AG09309 (cell line): Measurements from ENCODE around the gene GRIP1.

Experiments
- DNase-seq: peaks from one replicate; pipeline ENCODE4 v3.0.0-alpha.2; 2010; ENCODE audit warnings: low read depth
- H3K4me3 ChIP-seq: 2 replicates; pipeline ENCODE4 v1.5.1; 2011; ENCODE audit warnings: mild to moderate bottlenecking, low read depth, low read length, moderate library complexity; ENCODE audit not compliant: control insufficient read depth
- CTCF ChIP-seq: IDR thresholded peaks from 2 replicates; pipeline ENCODE4 v1.5.1; 2011; ENCODE audit warnings: mild to moderate bottlenecking, low read depth, low read length, inconsistent platforms; ENCODE audit not compliant: insufficient read depth, control insufficient read depth; ENCODE audit errors: missing control alignments

GRIP1 gene

GRCh38 chr12:66612090-66612775 is 66.6 kb downstream of the GRIP1 start:
- no peak for TF ChIP-seq CTCF
- DNase-seq = no peak
- no peak overlapping the region for H3K4me3 ChIP-seq

- no peak for TF ChIP-seq CTCF
- DNase-seq = no peak
- H3K4me3 ChIP-seq = no peak overlapping the region
Observed at GRCh38 chr12:66607147-66607546, 71.7 kb downstream of the GRIP1 start.

- DNase-seq = no peak
- TF ChIP-seq CTCF = no peak
- H3K4me3 ChIP-seq = no peak overlapping the region
Observed at GRCh38 chr12:66605293-66605692, 73.6 kb downstream of the GRIP1 start.

GRCh38 chr12:66603981-66604479 is 74.8 kb downstream of the GRIP1 start:
- H3K4me3 ChIP-seq = no peak overlapping the region
- no peak for TF ChIP-seq CTCF
- DNase-seq = no peak

- DNase-seq = no peak
- no peak overlapping the region for H3K4me3 ChIP-seq
- no peak for TF ChIP-seq CTCF
Observed at GRCh38 chr12:66603461-66603860, 75.4 kb downstream of the GRIP1 start.

- H3K4me3 ChIP-seq = no peak overlapping the region
- DNase-seq = no peak
- TF ChIP-seq CTCF = no peak
Observed at GRCh38 chr12:66602483-66603143, 76.3 kb downstream of the GRIP1 start.

- H3K4me3 ChIP-seq = no peak overlapping the region
- no peak for DNase-seq
Observed at GRCh38 chr12:66600903-66601302, 78.0 kb downstream of the GRIP1 start.

More at GRCh38 chr12:66600903-66601302, 78.0 kb downstream of the GRIP1 start:
- no peak for TF ChIP-seq CTCF
